IPS-NIHi7 (cell line): ENCODE results near the gene GABRG3.

ENCODE experiments used
- DNase-seq: peaks from one replicate; pipeline ENCODE4 v3.0.0; 2012; ENCODE audit warnings: mixed read lengths; ENCODE audit errors: extremely low spot score

The GABRG3 gene

GRCh38 chr15:27461181-27461580 lies 490.2 kb downstream of the GABRG3 start:
- no peak for DNase-seq

- no peak for DNase-seq
Measured at GRCh38 chr15:27463525-27464088, 492.6 kb downstream of the GABRG3 start.

- DNase-seq, result no peak
Measured at GRCh38 chr15:27464941-27465612, 494.1 kb downstream of the GABRG3 start.

- DNase-seq, result no peak
Measured at GRCh38 chr15:27466758-27467157, 495.8 kb downstream of the GABRG3 start.

- no peak for DNase-seq
Measured at GRCh38 chr15:27468151-27468591, 497.2 kb downstream of the GABRG3 start.

- DNase-seq, result no peak
Measured at GRCh38 chr15:27473845-27474244, 502.9 kb downstream of the GABRG3 start.

GRCh38 chr15:27475395-27475794 lies 504.4 kb downstream of the GABRG3 start:
- DNase-seq, result no peak

- no peak for DNase-seq
Measured at GRCh38 chr15:27479296-27480140, 508.5 kb downstream of the GABRG3 start.

- no peak for DNase-seq
Measured at GRCh38 chr15:27480141-27480530, 509.2 kb downstream of the GABRG3 start.

GRCh38 chr15:27480642-27481041 lies 509.7 kb downstream of the GABRG3 start:
- no peak for DNase-seq

- DNase-seq, result peak; percentile 59
Measured at GRCh38 chr15:27481768-27482167, 510.8 kb downstream of the GABRG3 start.

GRCh38 chr15:27482287-27482686 lies 511.3 kb downstream of the GABRG3 start:
- DNase-seq, result no peak

GRCh38 chr15:27483124-27483523 lies 512.1 kb downstream of the GABRG3 start:
- no peak for DNase-seq

GRCh38 chr15:27485265-27485664 lies 514.3 kb downstream of the GABRG3 start:
- no peak for DNase-seq

- DNase-seq, result no peak
Measured at GRCh38 chr15:27486051-27486450, 515.1 kb downstream of the GABRG3 start.

- no peak for DNase-seq
Measured at GRCh38 chr15:27486683-27487647, 516.0 kb downstream of the GABRG3 start.

- no peak for DNase-seq
Measured at GRCh38 chr15:27487846-27488245, 516.9 kb downstream of the GABRG3 start.

- DNase-seq, result peak; percentile 16
Measured at GRCh38 chr15:27490867-27491595, 520.0 kb downstream of the GABRG3 start.

- DNase-seq, result no peak
Measured at GRCh38 chr15:27491666-27492621, 521.0 kb downstream of the GABRG3 start.
